Measurements from ENCODE around the gene SAMD4A. TPM values are rescaled to one million over a fixed set of nuclear protein-coding genes. Genes with fewer than 3 reads are reported as not detected.

The SAMD4A gene
- polyA plus RNA-seq, 2 of the 4 experiments (the other 2 are of a cell fraction), result 3.9 to 5.4 TPM

- TF ChIP-seq SMC3 (IDR thresholded peaks at IDR 0.05) (no peak), HMGXB4 (CRISPR knock-in tag; IDR thresholded peaks at IDR 0.05; ENCODE audit: borderline replicate concordance) (no peak)
Observed at GRCh38 chr14:54713379-54713778, 146.5 kb downstream of the SAMD4A start (continued).

GRCh38 chr14:54715239-54715638 lies 148.3 kb downstream of the SAMD4A start:
- Histone ChIP-seq H3K27ac (no peak overlapping the region), H3K9me3 (no peaks in the 10 kb centered on the region), H3K4me1 (0 out of 3 replicates have a peak, but pooled peaks cover 4% of the 10 kb centered on the region), H3K4me3 (no peak overlapping the region), H3K4me2 (no peak overlapping the region)
- ChIA-PET CTCF (no interaction called here), POLR2A (no interaction called here)
- 50% methylated on average over 4 of the region's 4 CpGs for WGBS (ENCODE audit: missing lambda C conversion rate)
- no peak for FAIRE-seq
- ATAC-seq, result peak; percentile 50 to 55; a peak in 1 of 6 replicates
- DNase-seq (ENCODE audit: low read depth in 1 of 2, low spot score in 1 of 2), result no peak
- TF ChIP-seq GATA3 (IDR thresholded peaks at IDR 0.05; ENCODE audit: borderline replicate concordance) (no peak), MYC (IDR thresholded peaks at IDR 0.05; ENCODE audit: borderline replicate concordance, low read length) (no peak), FOSB (CRISPR knock-in tag; IDR thresholded peaks at IDR 0.05) (no peak), SREBF2 (IDR thresholded peaks at IDR 0.05) (no peak), TP53 (CRISPR knock-in tag; IDR thresholded peaks at IDR 0.05) (no peak), MAX (IDR thresholded peaks at IDR 0.05) (no peak), CTCF (IDR thresholded peaks at IDR 0.05) (0 out of 3 replicates have a peak, but pooled peaks have one; percentile 5)

- 76% methylated on average over 1 of the region's 1 CpG for WGBS (ENCODE audit: missing lambda C conversion rate)
- CTCF ChIA-PET, result interaction anchor here (10.8 kb wide), 1 partner anchor 58 kb away, joined by 75 read pairs; no protein-coding TSS in a partner anchor
- Histone ChIP-seq H3K4me2 (no peak overlapping the region), H3K4me3 (no peak overlapping the region), H3K9me3 (no peaks in the 10 kb centered on the region), H3K27ac (no peak overlapping the region), H3K4me1 (0 out of 3 replicates have a peak, but pooled peaks cover 4% of the 10 kb centered on the region)
- POLR2A ChIA-PET, result no interaction called here
- no peak for FAIRE-seq
- DNase-seq (ENCODE audit: low read depth in 1 of 2, low spot score in 1 of 2), result no peak
- TF ChIP-seq ESRRA (IDR thresholded peaks at IDR 0.05; ENCODE audit: borderline replicate concordance, low read length) (no peak), ZNF302 (CRISPR knock-in tag; IDR thresholded peaks at IDR 0.05) (no peak), ZC3H11A (IDR thresholded peaks at IDR 0.05) (no peak), HMGXB4 (CRISPR knock-in tag; IDR thresholded peaks at IDR 0.05; ENCODE audit: borderline replicate concordance) (no peak), E2F6 (IDR thresholded peaks at IDR 0.05; ENCODE audit: borderline replicate concordance, low read depth) (no peak)
- no peak for ATAC-seq
Observed at GRCh38 chr14:54715811-54716210, 148.9 kb downstream of the SAMD4A start.

- no peaks in the 10 kb centered on the region for H3K9me3 ChIP-seq
- 0 out of 3 replicates have a peak, but pooled peaks cover 4% of the 10 kb centered on the region for H3K4me1 ChIP-seq
- 95% methylated on average over 3 of the region's 3 CpGs for WGBS (ENCODE audit: missing lambda C conversion rate)
- ChIA-PET CTCF (interaction anchor here (0.8 to 10.8 kb wide), 3 partner anchors 18 to 153 kb away, joined by 3 to 75 read pairs (median 4); no protein-coding TSS in a partner anchor), POLR2A (no interaction called here)
- DNase-seq (ENCODE audit: low read depth in 1 of 2, low spot score in 1 of 2) (no peak), ATAC-seq (no peak), FAIRE-seq (no peak)
- H3K4me2 ChIP-seq, result no peak overlapping the region
- no peak for TF ChIP-seq BCL3 (IDR thresholded peaks at IDR 0.05)
- H3K4me3 ChIP-seq, result no peak overlapping the region
- no peak overlapping the region for H3K27ac ChIP-seq
Observed at GRCh38 chr14:54716862-54717261, 149.9 kb downstream of the SAMD4A start.

All from A549 (cell line).